H1 (cell line): ENCODE measurements around the gene POLR2L. TPM values are rescaled to one million over a fixed set of nuclear protein-coding genes. Genes with fewer than 3 reads are reported as not detected.

ENCODE experiments used
- FOSL1 ChIP-seq: IDR thresholded peaks from 2 replicates; pipeline ENCODE4 v1.6.1; 2011; ENCODE audit warnings: mild to moderate bottlenecking, low read depth, low read length, moderate library complexity; ENCODE audit not compliant: insufficient read depth
- SP2 ChIP-seq: IDR thresholded peaks from 2 replicates; pipeline ENCODE4 v1.6.1; 2012; ENCODE audit warnings: mild to moderate bottlenecking, low read length, inconsistent platforms
- polyA plus RNA-seq, 7 experiments: library from polyadenylated mRNA; depleted of rRNA in 3 of 7; stranded (reverse) in 5 of 7; unstranded in 2 of 7; fragments of >200 nt in 5 of 7; fragments of 200-250 nt in 2 of 7; gene quantifications; 1 replicate in 5 of 7; 2 replicates in 1 of 7; 4 replicates in 1 of 7; pipeline versions ENCODE4 v1.2.1 to v1.2.3, GENCODE V29; 2011 to 2013; ENCODE audit warnings: missing spikeins in 2 of 7, mixed read lengths in 2 of 7
- total RNA-seq: library from RNA; stranded (reverse); fragmentation: NEBNext Ultra II Directional; extraction: Animal tissue kit (Norgen Biotek cat#: 25700); gene quantifications from 2 replicates; pipeline ENCODE4 v1.2.1, GENCODE V29; 2021

Gene POLR2L
- total and polyA plus RNA-seq, 2 of the 8 experiments (the other 6 are each of a cell fraction or from before 2014, with no cell fraction given) = 140 to 151 TPM

- TF ChIP-seq SP2 (no peak), FOSL1 (no peak)
- TF ChIP-seq, all 59 proteins: peak for 0
These were observed 21.4 kb downstream of the POLR2L start (continued) for GRCh38 chr11:820655-821511.
